T-helper 1 cell treated with Interleukin-12 subunit alpha and Interleukin-12 subunit beta and Interleukin-4 antibody, amounts not matched to agents 30 μg/mL and 1 μg/mL, for 36 hours (primary cell): ENCODE data around the gene ADCY3.

Source experiments
- H3K27ac Mint-ChIP-seq: one replicate; pipeline ENCODE4 v1.8.0; 2021; ENCODE audit warnings: mild to moderate bottlenecking, mixed read lengths
- H3K27me3 Mint-ChIP-seq: one replicate; pipeline ENCODE4 v1.8.0; 2021; ENCODE audit warnings: low read depth, mixed read lengths
- H3K36me3 Mint-ChIP-seq: one replicate; pipeline ENCODE4 v1.8.0; 2021; ENCODE audit warnings: low read depth, mixed read lengths
- H3K4me1 Mint-ChIP-seq: one replicate; pipeline ENCODE4 v1.8.0; 2021; ENCODE audit warnings: low read depth, mixed read lengths
- H3K4me3 Mint-ChIP-seq: one replicate; pipeline ENCODE4 v1.8.0; 2021; ENCODE audit warnings: mild to moderate bottlenecking, moderate library complexity, mixed read lengths
- H3K9me3 Mint-ChIP-seq: one replicate; pipeline ENCODE4 v1.8.0; 2021; ENCODE audit warnings: mixed read lengths

The ADCY3 gene

GRCh38 chr2:24863641-24864040, 56.4 kb downstream of the ADCY3 start:
- Mint-ChIP-seq H3K4me1 (peaks cover 3% of the 10 kb centered on the region), H3K36me3 (no peaks in the 10 kb centered on the region), H3K27ac (no peak overlapping the region), H3K27me3 (no peaks in the 10 kb centered on the region), H3K4me3 (no peak overlapping the region), H3K9me3 (no peaks in the 10 kb centered on the region)

GRCh38 chr2:24861500-24861899, 58.5 kb downstream of the ADCY3 start:
- H3K36me3 Mint-ChIP-seq: no peaks in the 10 kb centered on the region

GRCh38 chr2:24860631-24861030, 59.4 kb downstream of the ADCY3 start:
- H3K9me3 Mint-ChIP-seq: no peaks in the 10 kb centered on the region
- no peak overlapping the region for H3K27ac Mint-ChIP-seq
- H3K36me3 Mint-ChIP-seq: no peaks in the 10 kb centered on the region
- H3K27me3 Mint-ChIP-seq: no peaks in the 10 kb centered on the region
- H3K4me3 Mint-ChIP-seq: no peak overlapping the region
- no peaks in the 10 kb centered on the region for H3K4me1 Mint-ChIP-seq

More at GRCh38 chr2:24861500-24861899, 58.5 kb downstream of the ADCY3 start:
- H3K27ac Mint-ChIP-seq: no peak overlapping the region
- H3K27me3 Mint-ChIP-seq: no peaks in the 10 kb centered on the region
- H3K9me3 Mint-ChIP-seq: no peaks in the 10 kb centered on the region
- no peak overlapping the region for H3K4me3 Mint-ChIP-seq
- no peaks in the 10 kb centered on the region for H3K4me1 Mint-ChIP-seq

GRCh38 chr2:24859968-24860600, 60.0 kb downstream of the ADCY3 start:
- Mint-ChIP-seq H3K27ac (no peak overlapping the region), H3K27me3 (no peaks in the 10 kb centered on the region), H3K4me3 (no peak overlapping the region), H3K9me3 (no peaks in the 10 kb centered on the region), H3K4me1 (no peaks in the 10 kb centered on the region), H3K36me3 (no peaks in the 10 kb centered on the region)

GRCh38 chr2:24858996-24859395, 61.0 kb downstream of the ADCY3 start:
- H3K4me3 Mint-ChIP-seq: no peak overlapping the region
- no peaks in the 10 kb centered on the region for H3K9me3 Mint-ChIP-seq
- no peaks in the 10 kb centered on the region for H3K36me3 Mint-ChIP-seq
- no peaks in the 10 kb centered on the region for H3K27me3 Mint-ChIP-seq
- H3K4me1 Mint-ChIP-seq: no peaks in the 10 kb centered on the region
- no peak overlapping the region for H3K27ac Mint-ChIP-seq

- Mint-ChIP-seq H3K9me3 (no peaks in the 10 kb centered on the region), H3K36me3 (no peaks in the 10 kb centered on the region), H3K27me3 (no peaks in the 10 kb centered on the region), H3K4me1 (no peaks in the 10 kb centered on the region), H3K4me3 (no peak overlapping the region), H3K27ac (no peak overlapping the region)
These were observed 62.3 kb downstream of the ADCY3 start for GRCh38 chr2:24857746-24858145.

- no peaks in the 10 kb centered on the region for H3K4me1 Mint-ChIP-seq
- no peak overlapping the region for H3K4me3 Mint-ChIP-seq
- no peaks in the 10 kb centered on the region for H3K36me3 Mint-ChIP-seq
- no peaks in the 10 kb centered on the region for H3K9me3 Mint-ChIP-seq
- no peak overlapping the region for H3K27ac Mint-ChIP-seq
- no peaks in the 10 kb centered on the region for H3K27me3 Mint-ChIP-seq
These were observed 63.2 kb downstream of the ADCY3 start for GRCh38 chr2:24856791-24857211.

- Mint-ChIP-seq H3K36me3 (no peaks in the 10 kb centered on the region), H3K27ac (no peak overlapping the region), H3K9me3 (no peaks in the 10 kb centered on the region), H3K4me3 (no peak overlapping the region), H3K27me3 (no peaks in the 10 kb centered on the region), H3K4me1 (no peaks in the 10 kb centered on the region)
These were observed 64.3 kb downstream of the ADCY3 start for GRCh38 chr2:24855726-24856125.

GRCh38 chr2:24855022-24855622, 64.9 kb downstream of the ADCY3 start:
- no peaks in the 10 kb centered on the region for H3K36me3 Mint-ChIP-seq
- H3K27ac Mint-ChIP-seq: no peak overlapping the region
- no peak overlapping the region for H3K4me3 Mint-ChIP-seq
- no peaks in the 10 kb centered on the region for H3K4me1 Mint-ChIP-seq
- no peaks in the 10 kb centered on the region for H3K27me3 Mint-ChIP-seq
- no peaks in the 10 kb centered on the region for H3K9me3 Mint-ChIP-seq

- H3K36me3 Mint-ChIP-seq: no peaks in the 10 kb centered on the region
- no peak overlapping the region for H3K27ac Mint-ChIP-seq
- H3K27me3 Mint-ChIP-seq: no peaks in the 10 kb centered on the region
- H3K4me1 Mint-ChIP-seq: no peaks in the 10 kb centered on the region
- H3K4me3 Mint-ChIP-seq: no peak overlapping the region
- no peaks in the 10 kb centered on the region for H3K9me3 Mint-ChIP-seq
These were observed 66.0 kb downstream of the ADCY3 start for GRCh38 chr2:24853996-24854395.

GRCh38 chr2:24853046-24853445, 67.0 kb downstream of the ADCY3 start:
- Mint-ChIP-seq H3K36me3 (no peaks in the 10 kb centered on the region), H3K27ac (no peak overlapping the region), H3K27me3 (no peaks in the 10 kb centered on the region), H3K9me3 (peaks cover 4% of the 10 kb centered on the region), H3K4me3 (no peak overlapping the region), H3K4me1 (no peaks in the 10 kb centered on the region)

- H3K36me3 Mint-ChIP-seq: no peaks in the 10 kb centered on the region
- H3K27me3 Mint-ChIP-seq: no peaks in the 10 kb centered on the region
- H3K4me3 Mint-ChIP-seq: no peak overlapping the region
- no peaks in the 10 kb centered on the region for H3K4me1 Mint-ChIP-seq
- no peak overlapping the region for H3K27ac Mint-ChIP-seq
- H3K9me3 Mint-ChIP-seq: peaks cover 4% of the 10 kb centered on the region
These were observed 67.5 kb downstream of the ADCY3 start for GRCh38 chr2:24852431-24853020.

- H3K36me3 Mint-ChIP-seq: no peaks in the 10 kb centered on the region
- no peaks in the 10 kb centered on the region for H3K4me1 Mint-ChIP-seq
- peaks cover 9% of the 10 kb centered on the region for H3K9me3 Mint-ChIP-seq
- H3K4me3 Mint-ChIP-seq: no peak overlapping the region
- no peak overlapping the region for H3K27ac Mint-ChIP-seq
- no peaks in the 10 kb centered on the region for H3K27me3 Mint-ChIP-seq
These were observed 68.0 kb downstream of the ADCY3 start for GRCh38 chr2:24852026-24852425.

- H3K27me3 Mint-ChIP-seq: no peaks in the 10 kb centered on the region
- peaks cover 10% of the 10 kb centered on the region for H3K9me3 Mint-ChIP-seq
- no peak overlapping the region for H3K4me3 Mint-ChIP-seq
- no peak overlapping the region for H3K27ac Mint-ChIP-seq
- no peaks in the 10 kb centered on the region for H3K4me1 Mint-ChIP-seq
- H3K36me3 Mint-ChIP-seq: no peaks in the 10 kb centered on the region
These were observed 69.1 kb downstream of the ADCY3 start for GRCh38 chr2:24850944-24851343.

- H3K4me1 Mint-ChIP-seq: no peaks in the 10 kb centered on the region
- peaks cover 10% of the 10 kb centered on the region for H3K9me3 Mint-ChIP-seq
- H3K27ac Mint-ChIP-seq: no peak overlapping the region
- H3K36me3 Mint-ChIP-seq: no peaks in the 10 kb centered on the region
- H3K27me3 Mint-ChIP-seq: no peaks in the 10 kb centered on the region
- no peak overlapping the region for H3K4me3 Mint-ChIP-seq
These were observed 74.3 kb downstream of the ADCY3 start for GRCh38 chr2:24845691-24846090.
